GM12878 (cell line): ENCODE measurements around the gene MED13. TPM values are rescaled to one million over a fixed set of nuclear protein-coding genes. Genes with fewer than 3 reads are reported as not detected.

Experiments used
- ATAC-seq: fragments of 200-7000 bp; cut with Tn5 transposase; 3 replicates; pipeline ENCODE4 v1.9.1; 2020; ENCODE audit warnings: mild to moderate bottlenecking, moderate library complexity
- BruUV-seq: library from RNA; stranded (reverse); fragments of 400-500 nt; replicated peaks from 2 replicates; lab custom pipeline; 2021; lab: Mats Ljungman, UMichigan
- CTCF ChIA-PET: fragments of 300-600 bp; sonication (Branson Sonifier 250); formaldehyde crosslinking; extraction: SDS; loops from one replicate; lab custom pipeline; 2021; ENCODE audit warnings: inconsistent platforms; lab: Yijun Ruan, JAX
- POLR2A ChIA-PET: fragments of 350-600 bp; formaldehyde crosslinking; extraction: SDS; loops from one replicate; lab custom pipeline; 2021; ENCODE audit warnings: inconsistent platforms; lab: Charles Lee
- RAD21 ChIA-PET: fragments of 300-600 bp; sonication (Branson Sonifier 250); formaldehyde crosslinking; loops from one replicate; lab custom pipeline; 2023; ENCODE audit warnings: antibody characterized with exemption; ENCODE audit not compliant: unreplicated experiment; lab: Charles Lee
- SMC1A ChIA-PET: fragments of 300-600 bp; sonication (Branson Sonifier 250); formaldehyde crosslinking; loops from one replicate; lab custom pipeline; 2023; ENCODE audit not compliant: unreplicated experiment, uncharacterized antibody; lab: Charles Lee
- DNase-seq: peaks from one replicate; pipeline ENCODE4 v3.0.0-alpha.2; 2011; ENCODE audit warnings: low read depth, low spot score
- FAIRE-seq: peaks from 3 replicates; lab custom pipeline; 2011; peaks lifted over from hg19 to GRCh38; lab: Jason Lieb, UNC
- H2AFZ ChIP-seq: 2 replicates; pipeline ENCODE4 v1.6.0; 2011; ENCODE audit warnings: low read depth, low read length, control low read depth; ENCODE audit not compliant: control insufficient read depth
- H3K27ac ChIP-seq: 2 replicates; pipeline ENCODE4 v1.5.1; 2011; ENCODE audit warnings: control low read depth; ENCODE audit not compliant: control insufficient read depth, insufficient read depth
- H3K27me3 ChIP-seq, 2 experiments: replicated peaks in 1 of 2; 2 replicates each; pipeline versions ENCODE4 v1.6.0 to v1.6.1; 2011; ENCODE audit warnings: low read length in 1 of 2; ENCODE audit not compliant: control insufficient read depth in 2 of 2, insufficient read depth in 2 of 2
- H3K36me3 ChIP-seq, 2 experiments: 2 replicates each; pipeline ENCODE4 v1.5.1; 2011; ENCODE audit warnings: low read length in 1 of 2; ENCODE audit not compliant: control insufficient read depth in 2 of 2, insufficient read depth in 2 of 2
- H3K4me1 ChIP-seq: 2 replicates; pipeline ENCODE4 v1.6.1; 2011; ENCODE audit warnings: mild to moderate bottlenecking, low read length, moderate library complexity, mixed read lengths; ENCODE audit not compliant: control insufficient read depth, insufficient read depth
- H3K4me2 ChIP-seq: 2 replicates; pipeline ENCODE4 v1.6.0; 2011; ENCODE audit warnings: control low read depth; ENCODE audit not compliant: control insufficient read depth, insufficient read depth
- H3K4me3 ChIP-seq: fragments of 200-600 bp; sonication (generic); 2 replicates; pipeline ENCODE4 v1.5.1; 2016
- H3K79me2 ChIP-seq: 2 replicates; pipeline ENCODE4 v1.6.0; 2011; ENCODE audit warnings: low read length; ENCODE audit not compliant: control insufficient read depth, insufficient read depth
- H3K9ac ChIP-seq: 2 replicates; pipeline ENCODE4 v1.8.0; 2011; ENCODE audit warnings: low read length, control low read depth, mixed read lengths; ENCODE audit not compliant: control insufficient read depth, insufficient read depth
- H3K9me3 ChIP-seq: replicated peaks from 3 replicates; pipeline ENCODE4 v1.5.1; 2011; ENCODE audit warnings: mild to moderate bottlenecking, low read length; ENCODE audit not compliant: control insufficient read depth, insufficient read depth
- H4K20me1 ChIP-seq: 2 replicates; pipeline ENCODE4 v1.6.0; 2011; ENCODE audit not compliant: control insufficient read depth, insufficient read depth
- E4F1 ChIP-seq: fragments of 450-650 bp; IDR thresholded peaks from 2 replicates; pipeline ENCODE4 v1.6.1; 2018; ENCODE audit warnings: borderline replicate concordance, mild to moderate bottlenecking; ENCODE audit not compliant: partially characterized antibody
- NFXL1 ChIP-seq: fragments of 450-650 bp; IDR thresholded peaks from 2 replicates; pipeline ENCODE4 v1.6.1; 2017; ENCODE audit warnings: antibody characterized with exemption, mild to moderate bottlenecking, borderline replicate concordance
- PML ChIP-seq: IDR thresholded peaks from 2 replicates; pipeline ENCODE4 v1.6.1; 2012; ENCODE audit warnings: low read length, inconsistent platforms
- WGBS: methylation state at CpG from one replicate; pipeline ENCODE4 v1.1.6; 2016; ENCODE audit warnings: low lambda C conversion rate; ENCODE audit not compliant: insufficient replicate concordance, insufficient coverage; ENCODE audit errors: missing lambda C conversion rate; 5-methylcytosine and 5-hydroxymethylcytosine counted together
- in situ Hi-C: fragments of 300-500 bp; cut with MboI; formaldehyde crosslinking; loops from 9 replicates; pipeline ENCODE4 v1.14.3; 2018; ENCODE audit warnings: mixed read lengths
- intact Hi-C: fragments of 100-400 bp; cut with micrococcal nuclease; formaldehyde crosslinking; loops from one replicate; pipeline ENCODE4 v1.14.2; 2022; ENCODE audit not compliant: unreplicated experiment
- polyA plus RNA-seq, 11 experiments: library from polyadenylated mRNA; depleted of rRNA in 4 of 11; unstranded in 6 of 11; stranded (reverse) in 5 of 11; fragments of >200 nt; fragmentation: Nextera tagmentation in 4 of 11; fragmentation: Illumina TruSeq in 1 of 11; extraction: Ambion mirVana in 4 of 11; extraction: Trizol in 1 of 11; gene quantifications; 1 replicate in 1 of 11; 2 replicates in 10 of 11; pipeline versions ENCODE4 v1.2.1 to v1.2.3, GENCODE V29; 2011 to 2016; ENCODE audit warnings: inconsistent platforms in 2 of 11, missing spikeins in 2 of 11, low read depth in 1 of 11
- total RNA-seq, 4 experiments: library from RNA; depleted of rRNA in 3 of 4; stranded (reverse); fragments of >200 nt in 3 of 4; fragmentation: Illumina TruSeq in 1 of 4; extraction: Trizol in 1 of 4; gene quantifications; 2 replicates each; pipeline versions ENCODE4 v1.2.1 to v1.2.3, GENCODE V29; 2013 to 2021

MED13 gene
- total and polyA plus RNA-seq, 10 of the 15 experiments (the other 5 are each of a cell fraction or from before 2014, with no cell fraction given) = 4.6 to 49.7 (median 21.3) TPM

- Histone ChIP-seq H3K4me1 (no peaks in the 10 kb centered on the region), H3K9me3 (no peaks in the 10 kb centered on the region), H3K4me3 (0 out of 2 replicates have a peak overlapping the region, but pooled peaks have one; percentile 46), H3K27me3 (no peaks in the 10 kb centered on the region), H3K36me3 (peaks cover 2 to 27% of the 10 kb centered on the region in 2 experiments; a peak in 3 of 4 replicates), H3K9ac (no peak overlapping the region), H3K79me2 (peaks cover 88% of the 10 kb centered on the region), H4K20me1 (no peaks in the 10 kb centered on the region), H3K4me2 (no peak overlapping the region), H3K27ac (no peak overlapping the region), H2AFZ (no peak overlapping the region)
- ChIA-PET POLR2A (interaction anchor here (1.4 kb wide), 2 partner anchors 9 to 47 kb away, joined by 3 to 4 read pairs; no protein-coding TSS in a partner anchor), CTCF (interaction anchor here (0.9 to 8.0 kb wide), 5 partner anchors 10 to 94 kb away, joined by 3 to 105 read pairs (median 4); no protein-coding TSS in a partner anchor), SMC1A (interaction anchor here (0.8 to 5.9 kb wide), 13 partner anchors 12 to 199 kb away, joined by 3 to 57 read pairs (median 4); partner anchors contain the start of gene BRIP1), RAD21 (interaction anchor here (1.0 to 15.1 kb wide), 4 partner anchors 9 to 198 kb away, joined by 3 to 169 read pairs (median 4); no protein-coding TSS in a partner anchor)
- WGBS = 62% methylated on average over 3 of the region's 3 CpGs
- in situ Hi-C loops (no loop called here), intact Hi-C loops (no loop called here)
- no TSS peak for BruUV-seq
- no peak for TF ChIP-seq PML
- DNase-seq (no peak), ATAC-seq (peak; percentile 25), FAIRE-seq (no peak)
Measured at GRCh38 chr17:62059414-62059813, 5.7 kb downstream of the MED13 start.

DNA sequence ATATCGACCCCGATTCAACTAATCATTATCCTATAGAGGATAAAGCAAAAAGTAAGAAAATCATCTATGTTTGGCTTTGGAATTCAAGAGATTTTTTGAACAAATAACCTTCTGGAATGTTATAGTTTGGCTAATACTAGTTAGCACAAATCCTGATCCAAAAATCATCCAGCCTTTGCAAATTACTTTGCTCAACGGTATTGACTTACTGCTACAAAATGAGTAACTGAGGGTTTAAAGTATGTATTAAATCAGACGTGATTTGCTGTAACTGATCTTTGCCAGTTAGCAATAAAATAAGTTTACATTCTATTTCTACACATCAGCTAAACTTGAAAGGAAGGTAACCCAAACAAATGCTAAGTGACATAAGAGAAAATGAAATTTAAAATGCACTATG, 6.5 kb downstream of the MED13 start:
- FAIRE-seq (no peak), ATAC-seq (no peak), DNase-seq (no peak)
- WGBS = 90% methylated on average over 4 of the region's 4 CpGs
- BruUV-seq = no TSS peak
- intact Hi-C loops (no loop called here), in situ Hi-C loops (no loop called here)
- Histone ChIP-seq H3K4me2 (no peak overlapping the region), H3K27me3 (no peaks in the 10 kb centered on the region), H4K20me1 (no peaks in the 10 kb centered on the region), H3K79me2 (peaks cover 88% of the 10 kb centered on the region), H3K9ac (no peak overlapping the region), H3K36me3 (peaks cover 2 to 31% of the 10 kb centered on the region in 2 experiments; a peak in 3 of 4 replicates), H3K4me3 (peak overlapping the region; percentile 15; the same call in 1 of the 2 replicates), H3K27ac (no peak overlapping the region), H3K4me1 (no peaks in the 10 kb centered on the region), H3K9me3 (no peaks in the 10 kb centered on the region), H2AFZ (no peak overlapping the region)
- TF ChIP-seq E4F1 (no peak), NFXL1 (0 out of 2 replicates have a peak, but pooled peaks have one; percentile 63)
- ChIA-PET CTCF (interaction anchor here (1.0 to 8.0 kb wide), 4 partner anchors 9 to 52 kb away, joined by 3 to 105 read pairs (median 4); no protein-coding TSS in a partner anchor), RAD21 (interaction anchor here (1.4 to 15.1 kb wide), 3 partner anchors 8 to 197 kb away, joined by 3 to 169 read pairs (median 5); no protein-coding TSS in a partner anchor), SMC1A (interaction anchor here (0.6 to 5.9 kb wide), 9 partner anchors 8 to 51 kb away, joined by 3 to 57 read pairs (median 4); no protein-coding TSS in a partner anchor), POLR2A (interaction anchor here (1.4 kb wide), 1 partner anchor 8 kb away, joined by 4 read pairs; no protein-coding TSS in a partner anchor)
